ENCODE results near the gene RFLNA.
"Not testable (repeated sequence)": the region's sequence is repeated elsewhere in the genome, so short reads cannot be mapped to it uniquely, and the experiment has no call there.

The RFLNA gene

GRCh38 chr12:124283326-124283725 lies 11.6 kb upstream of the RFLNA start:
- no peak for DNase-seq (ENCODE audit: low spot score)

- DNase-seq (ENCODE audit: low spot score) = no peak
Observed at GRCh38 chr12:124284368-124284767, 10.5 kb upstream of the RFLNA start.

GRCh38 chr12:124286414-124286813 lies 8.5 kb upstream of the RFLNA start:
- DNase-seq (ENCODE audit: low spot score) = peak; percentile 26

- DNase-seq (ENCODE audit: low spot score) = no peak
Observed at GRCh38 chr12:124286971-124287370, 7.9 kb upstream of the RFLNA start.

GRCh38 chr12:124289634-124290600 lies 5.0 kb upstream of the RFLNA start:
- no peak for DNase-seq (ENCODE audit: low spot score)

- no peak for DNase-seq (ENCODE audit: low spot score)
Observed at GRCh38 chr12:124292385-124292784, 2.5 kb upstream of the RFLNA start.

GRCh38 chr12:124293286-124294003 lies 1.4 kb upstream of the RFLNA start:
- DNase-seq (ENCODE audit: low spot score) = no peak

- no peak for DNase-seq (ENCODE audit: low spot score)
Observed at GRCh38 chr12:124295431-124296058, 652 bp downstream of the RFLNA start.

GRCh38 chr12:124296295-124296915 lies 1.5 kb downstream of the RFLNA start:
- no peak for DNase-seq (ENCODE audit: low spot score)

- no peak for DNase-seq (ENCODE audit: low spot score)
Observed at GRCh38 chr12:124296916-124297351, 2.0 kb downstream of the RFLNA start.

GRCh38 chr12:124297389-124297788 lies 2.5 kb downstream of the RFLNA start:
- DNase-seq (ENCODE audit: low spot score) = no peak

GRCh38 chr12:124297856-124298255 lies 3.0 kb downstream of the RFLNA start:
- no peak for DNase-seq (ENCODE audit: low spot score)

- DNase-seq (ENCODE audit: low spot score) = no peak
Observed at GRCh38 chr12:124298685-124299410, 4.0 kb downstream of the RFLNA start.

- DNase-seq (ENCODE audit: low spot score) = no peak
Observed at GRCh38 chr12:124299628-124300388, 4.9 kb downstream of the RFLNA start.

GRCh38 chr12:124300657-124301056 lies 5.8 kb downstream of the RFLNA start:
- DNase-seq (ENCODE audit: low spot score) = not testable (repeated sequence)

GRCh38 chr12:124301084-124301654 lies 6.3 kb downstream of the RFLNA start:
- DNase-seq (ENCODE audit: low spot score) = no peak

GRCh38 chr12:124302241-124302806 lies 7.4 kb downstream of the RFLNA start:
- DNase-seq (ENCODE audit: low spot score) = no peak

- DNase-seq (ENCODE audit: low spot score) = no peak
Observed at GRCh38 chr12:124302807-124303578, 8.1 kb downstream of the RFLNA start.

Measured in COLO829 (cell line).